A673 (cell line): ENCODE measurements around the gene SH3TC2.

Experiments used
- CTCF ChIP-seq: fragments of 300-800, 200-600 bp; sonication (generic); conservative IDR thresholded peaks from 2 replicates; pipeline ENCODE4 v1.5.1; 2017; ENCODE audit warnings: low read depth, mild to moderate bottlenecking, antibody characterized with exemption, low read length, moderate library complexity, mixed read lengths
- EZH2 ChIP-seq: fragments of 200-600 bp; sonication (generic); IDR thresholded peaks from 2 replicates; pipeline ENCODE4 v1.6.1; 2017; ENCODE audit warnings: borderline replicate concordance, low read depth, mild to moderate bottlenecking, mixed read lengths, antibody characterized with exemption, low read length; ENCODE audit not compliant: poor library complexity, severe bottlenecking

- TF ChIP-seq CTCF (no peak), EZH2 (no peak)
Observed at GRCh38 chr5:148972974-148973374, 89.9 kb downstream of the SH3TC2 start.
